Measurements from ENCODE around the gene CRACR2B. TPM values are rescaled to one million over a fixed set of nuclear protein-coding genes. Genes with fewer than 3 reads are reported as not detected.
A peak's percentile ranks its signal among the peaks of the same experiment; 100 is the strongest.

CRACR2B gene
- total RNA-seq, 1 experiment from 2014 or later: 0.48 TPM

DNA sequence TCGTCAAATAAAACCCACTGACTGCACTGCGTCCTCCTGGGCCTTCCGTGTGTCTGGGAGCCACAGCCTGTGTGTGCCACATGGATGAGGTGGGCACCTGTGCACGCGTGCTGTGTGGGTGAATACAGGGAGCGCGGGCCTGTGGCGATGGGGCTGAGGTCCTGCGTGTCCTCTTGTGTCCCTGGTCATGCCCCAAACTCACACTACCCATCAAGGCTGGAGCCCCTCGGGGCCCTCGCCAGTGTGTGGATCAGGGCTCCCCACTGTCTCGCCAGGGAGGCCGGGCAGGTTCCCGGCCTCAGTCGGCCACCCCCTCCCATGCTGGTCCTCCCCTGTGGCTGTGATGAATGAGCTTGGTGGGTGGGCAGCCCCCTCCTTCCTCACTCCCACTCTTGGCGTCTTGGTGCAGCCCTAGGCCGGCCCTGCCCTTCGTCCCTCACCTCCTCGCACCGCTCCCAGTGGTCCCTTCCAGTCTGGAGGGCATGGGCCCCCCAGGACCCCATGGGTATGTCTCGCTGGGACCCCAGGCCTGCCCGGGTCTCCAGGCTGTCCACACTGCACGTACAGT lies 4.3 kb downstream of the CRACR2B start:
- H3K79me2 ChIP-seq (ENCODE audit: low read length): no peaks in the 10 kb centered on the region
- H3K36me3 ChIP-seq (ENCODE audit: insufficient read depth, low read length): no peaks in the 10 kb centered on the region
- H3K27me3 ChIP-seq (ENCODE audit: low read length): no peaks in the 10 kb centered on the region
- H3K9me2 ChIP-seq (replicated peaks; ENCODE audit: insufficient read depth, low read length): no peaks in the 10 kb centered on the region
- peak overlapping the region; percentile 62 for H3K9ac ChIP-seq (ENCODE audit: low read length)
- H3K4me1 ChIP-seq (ENCODE audit: low read length): peaks cover 49% of the 10 kb centered on the region
- H3K4me2 ChIP-seq (ENCODE audit: low read depth, low read length, poor library complexity, severe bottlenecking): peak overlapping the region; percentile 63
- H3K9me3 ChIP-seq (ENCODE audit: low read length): no peaks in the 10 kb centered on the region
- H3K4me3 ChIP-seq (ENCODE audit: low read length): peak overlapping the region; percentile 59; the same call in 1 of the 2 replicates
- no peak overlapping the region for H2AFZ ChIP-seq (ENCODE audit: low read length)
- H4K20me1 ChIP-seq (ENCODE audit: insufficient read depth, low read depth, low read length): peaks cover 28% of the 10 kb centered on the region; the same call in 1 of the 2 replicates
- H3K27ac ChIP-seq (ENCODE audit: low read length): no peak overlapping the region
- DNase-seq: no peak

GRCh38 chr11:832529-833113 lies 4.9 kb downstream of the CRACR2B start, which contains the start of gene CD151:
TSS of gene CD151 (plus strand) at chr11:832952. CDS start at chr11:836070, 3,118 bp downstream.
- Histone ChIP-seq H3K4me2 (ENCODE audit: low read depth, low read length, poor library complexity, severe bottlenecking) (peak within 1 kb of the TSS; percentile 73), H3K27me3 (ENCODE audit: low read length) (no peaks in the 10 kb centered on the region), H3K4me3 (ENCODE audit: low read length) (peak within 1 kb of the TSS; percentile 69), H3K9me2 (replicated peaks; ENCODE audit: insufficient read depth, low read length) (no peaks in the 10 kb centered on the region), H3K27ac (ENCODE audit: low read length) (no peak within 1 kb of the TSS), H3K9me3 (ENCODE audit: low read length) (no peaks in the 10 kb centered on the region), H3K9ac (ENCODE audit: low read length) (peak within 1 kb of the TSS; percentile 68), H3K36me3 (ENCODE audit: insufficient read depth, low read length) (no peaks in the 10 kb centered on the region), H3K4me1 (ENCODE audit: low read length) (peaks cover 44% of the 10 kb centered on the region), H2AFZ (ENCODE audit: low read length) (0 out of 2 replicates have a peak within 1 kb of the TSS, but pooled peaks have one; percentile 27), H3K79me2 (ENCODE audit: low read length) (no peaks in the 10 kb centered on the region), H4K20me1 (ENCODE audit: insufficient read depth, low read depth, low read length) (peaks cover 28% of the 10 kb centered on the region; the same call in 1 of the 2 replicates)
- peak; percentile 81 for DNase-seq

DNA sequence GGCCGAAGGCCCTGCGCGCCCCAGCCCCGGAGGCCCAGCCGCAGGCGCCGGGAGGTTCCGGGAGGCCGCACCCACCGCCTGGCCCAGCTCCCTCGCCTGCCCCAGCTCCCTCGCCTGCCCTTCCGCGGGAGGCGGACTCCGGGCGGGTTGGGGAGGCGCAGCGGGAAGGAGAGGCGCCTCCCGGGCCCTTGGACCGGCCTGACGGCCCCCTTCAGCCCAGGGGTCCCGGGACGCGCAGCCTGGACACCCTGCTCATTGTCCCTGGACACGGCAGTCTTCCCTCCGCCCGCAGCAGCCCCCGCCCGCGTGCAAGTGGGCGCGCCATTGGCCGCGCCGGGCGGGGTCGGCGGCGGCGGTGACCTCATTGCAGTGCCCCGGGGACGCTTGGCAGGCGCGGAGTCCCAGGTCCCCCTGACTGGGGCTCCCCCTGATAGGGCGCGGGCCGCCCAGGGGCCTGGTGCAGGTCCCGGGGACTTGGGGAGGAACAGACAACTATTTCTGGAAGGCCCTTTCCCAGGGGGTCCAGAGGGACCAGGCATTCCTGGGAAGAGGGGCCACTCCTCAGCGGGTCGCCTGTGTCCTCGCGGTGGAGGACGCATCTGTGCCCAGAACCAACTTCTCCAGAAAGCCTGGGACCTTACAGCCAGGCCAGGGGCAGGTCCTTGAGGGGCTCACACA lies 5.5 kb downstream of the CRACR2B start:
- peaks cover 38% of the 10 kb centered on the region for H3K4me1 ChIP-seq (ENCODE audit: low read length)
- H3K9ac ChIP-seq (ENCODE audit: low read length): peak overlapping the region; percentile 68
- no peaks in the 10 kb centered on the region for H3K27me3 ChIP-seq (ENCODE audit: low read length)
- H3K4me3 ChIP-seq (ENCODE audit: low read length): peak overlapping the region; percentile 69
- H3K36me3 ChIP-seq (ENCODE audit: insufficient read depth, low read length): no peaks in the 10 kb centered on the region
- no peaks in the 10 kb centered on the region for H3K9me2 ChIP-seq (replicated peaks; ENCODE audit: insufficient read depth, low read length)
- H3K79me2 ChIP-seq (ENCODE audit: low read length): no peaks in the 10 kb centered on the region
- H3K27ac ChIP-seq (ENCODE audit: low read length): no peak overlapping the region
- H3K4me2 ChIP-seq (ENCODE audit: low read depth, low read length, poor library complexity, severe bottlenecking): peak overlapping the region; percentile 73
- H2AFZ ChIP-seq (ENCODE audit: low read length): 0 out of 2 replicates have a peak overlapping the region, but pooled peaks have one; percentile 27
- peaks cover 30% of the 10 kb centered on the region; the same call in 1 of the 2 replicates for H4K20me1 ChIP-seq (ENCODE audit: insufficient read depth, low read depth, low read length)
- no peaks in the 10 kb centered on the region for H3K9me3 ChIP-seq (ENCODE audit: low read length)
- peak; percentile 61 for DNase-seq

GRCh38 chr11:833849-834311 lies 6.2 kb downstream of the CRACR2B start:
- no peaks in the 10 kb centered on the region for H3K27me3 ChIP-seq (ENCODE audit: low read length)
- peak overlapping the region; percentile 68 for H3K9ac ChIP-seq (ENCODE audit: low read length)
- H3K79me2 ChIP-seq (ENCODE audit: low read length): no peaks in the 10 kb centered on the region
- H3K9me2 ChIP-seq (replicated peaks; ENCODE audit: insufficient read depth, low read length): no peaks in the 10 kb centered on the region
- peak overlapping the region; percentile 73 for H3K4me2 ChIP-seq (ENCODE audit: low read depth, low read length, poor library complexity, severe bottlenecking)
- peak overlapping the region; percentile 69 for H3K4me3 ChIP-seq (ENCODE audit: low read length)
- H3K4me1 ChIP-seq (ENCODE audit: low read length): peaks cover 32% of the 10 kb centered on the region
- no peak overlapping the region for H2AFZ ChIP-seq (ENCODE audit: low read length)
- DNase-seq: no peak
- H3K9me3 ChIP-seq (ENCODE audit: low read length): no peaks in the 10 kb centered on the region
- H3K27ac ChIP-seq (ENCODE audit: low read length): no peak overlapping the region
- no peaks in the 10 kb centered on the region for H3K36me3 ChIP-seq (ENCODE audit: insufficient read depth, low read length)
- peaks cover 26% of the 10 kb centered on the region; the same call in 1 of the 2 replicates for H4K20me1 ChIP-seq (ENCODE audit: insufficient read depth, low read depth, low read length)

DNA sequence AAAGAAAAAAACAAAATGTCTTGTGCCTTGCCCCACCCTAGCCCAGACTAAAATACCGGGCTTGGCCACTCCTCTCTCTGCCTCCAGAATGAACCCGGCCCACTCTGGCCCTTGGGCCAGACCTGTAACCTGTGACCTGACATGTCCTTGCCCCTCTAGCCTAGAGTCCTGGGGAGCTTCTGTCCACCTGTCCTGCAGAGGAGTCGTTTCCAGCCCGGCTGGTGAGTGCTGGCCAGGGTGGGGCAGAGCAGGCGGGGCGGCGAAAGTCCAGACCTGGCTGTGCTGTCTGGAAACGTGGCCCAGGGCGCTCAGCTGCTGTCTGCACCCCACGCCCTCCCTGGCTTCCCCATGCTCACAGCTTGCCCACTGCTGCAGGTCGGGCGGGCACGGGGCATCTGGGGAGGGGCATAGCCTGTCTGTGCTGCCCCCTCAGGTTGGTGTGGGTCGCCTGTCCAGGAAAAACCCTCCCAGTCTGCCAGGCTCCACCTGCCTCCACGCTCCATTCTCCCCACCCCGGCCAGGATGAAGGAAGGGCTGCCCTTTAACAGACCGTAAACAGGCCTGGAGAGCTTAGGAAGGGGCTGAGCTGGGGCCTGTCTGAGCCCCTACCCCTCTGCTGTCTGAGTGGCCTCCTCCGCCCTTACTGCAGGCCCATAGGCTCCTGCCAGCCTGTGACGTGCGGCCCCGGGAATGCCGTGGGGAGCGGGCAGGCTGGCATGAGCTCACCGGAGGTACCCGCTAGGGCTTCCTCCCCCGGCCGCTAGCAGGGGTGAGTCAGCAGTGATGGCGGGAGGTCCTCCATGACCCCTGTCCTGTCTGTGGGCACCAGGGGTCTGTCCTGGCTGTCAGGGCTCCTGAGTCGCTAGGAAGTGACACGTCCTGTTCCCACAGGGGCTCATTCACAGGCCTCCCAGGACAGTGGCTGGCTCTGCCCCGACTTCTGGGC lies 6.9 kb downstream of the CRACR2B start:
- Histone ChIP-seq H3K36me3 (ENCODE audit: insufficient read depth, low read length) (no peaks in the 10 kb centered on the region), H3K4me2 (ENCODE audit: low read depth, low read length, poor library complexity, severe bottlenecking) (no peak overlapping the region), H3K9me2 (replicated peaks; ENCODE audit: insufficient read depth, low read length) (no peaks in the 10 kb centered on the region), H3K79me2 (ENCODE audit: low read length) (no peaks in the 10 kb centered on the region), H3K4me3 (ENCODE audit: low read length) (no peak overlapping the region), H3K9ac (ENCODE audit: low read length) (no peak overlapping the region), H2AFZ (ENCODE audit: low read length) (no peak overlapping the region), H3K4me1 (ENCODE audit: low read length) (peaks cover 24% of the 10 kb centered on the region), H3K9me3 (ENCODE audit: low read length) (no peaks in the 10 kb centered on the region), H4K20me1 (ENCODE audit: insufficient read depth, low read depth, low read length) (peaks cover 19% of the 10 kb centered on the region; the same call in 1 of the 2 replicates), H3K27me3 (ENCODE audit: low read length) (no peaks in the 10 kb centered on the region), H3K27ac (ENCODE audit: low read length) (no peak overlapping the region)
- peak; percentile 49 for DNase-seq

GRCh38 chr11:836274-836673 lies 8.6 kb downstream of the CRACR2B start:
- Histone ChIP-seq H2AFZ (ENCODE audit: low read length) (no peak overlapping the region), H3K4me3 (ENCODE audit: low read length) (no peak overlapping the region), H3K27me3 (ENCODE audit: low read length) (no peaks in the 10 kb centered on the region), H3K4me1 (ENCODE audit: low read length) (peaks cover 21% of the 10 kb centered on the region), H3K27ac (ENCODE audit: low read length) (no peak overlapping the region), H3K9ac (ENCODE audit: low read length) (no peak overlapping the region), H3K9me3 (ENCODE audit: low read length) (no peaks in the 10 kb centered on the region), H4K20me1 (ENCODE audit: insufficient read depth, low read depth, low read length) (peaks cover 29% of the 10 kb centered on the region; the same call in 1 of the 2 replicates), H3K9me2 (replicated peaks; ENCODE audit: insufficient read depth, low read length) (no peaks in the 10 kb centered on the region), H3K36me3 (ENCODE audit: insufficient read depth, low read length) (0 out of 2 replicates have a peak, but pooled peaks cover 3% of the 10 kb centered on the region), H3K79me2 (ENCODE audit: low read length) (peaks cover 14% of the 10 kb centered on the region), H3K4me2 (ENCODE audit: low read depth, low read length, poor library complexity, severe bottlenecking) (no peak overlapping the region)
- DNase-seq: no peak

- peaks cover 18% of the 10 kb centered on the region for H3K79me2 ChIP-seq (ENCODE audit: low read length)
- no peak overlapping the region for H3K9ac ChIP-seq (ENCODE audit: low read length)
Observed at GRCh38 chr11:836700-837099, 9.0 kb downstream of the CRACR2B start.

More at GRCh38 chr11:836700-837099, 9.0 kb downstream of the CRACR2B start:
- Histone ChIP-seq H2AFZ (ENCODE audit: low read length) (no peak overlapping the region), H4K20me1 (ENCODE audit: insufficient read depth, low read depth, low read length) (peaks cover 27% of the 10 kb centered on the region; the same call in 1 of the 2 replicates), H3K9me3 (ENCODE audit: low read length) (no peaks in the 10 kb centered on the region), H3K27ac (ENCODE audit: low read length) (no peak overlapping the region), H3K27me3 (ENCODE audit: low read length) (no peaks in the 10 kb centered on the region), H3K9me2 (replicated peaks; ENCODE audit: insufficient read depth, low read length) (no peaks in the 10 kb centered on the region), H3K4me1 (ENCODE audit: low read length) (peaks cover 24% of the 10 kb centered on the region), H3K4me3 (ENCODE audit: low read length) (no peak overlapping the region), H3K36me3 (ENCODE audit: insufficient read depth, low read length) (0 out of 2 replicates have a peak, but pooled peaks cover 3% of the 10 kb centered on the region), H3K4me2 (ENCODE audit: low read depth, low read length, poor library complexity, severe bottlenecking) (no peak overlapping the region)
- DNase-seq: no peak
